ENCODE measurements around the gene LENG1. TPM values are rescaled to one million over a fixed set of nuclear protein-coding genes. Genes with fewer than 3 reads are reported as not detected.
"Not testable (repeated sequence)": the region's sequence is repeated elsewhere in the genome, so short reads cannot be mapped to it uniquely, and the experiment has no call there.

Gene LENG1
- total and polyA plus RNA-seq, 9 donors, result 5.2 to 14.0 (median 8.5) TPM

DNA sequence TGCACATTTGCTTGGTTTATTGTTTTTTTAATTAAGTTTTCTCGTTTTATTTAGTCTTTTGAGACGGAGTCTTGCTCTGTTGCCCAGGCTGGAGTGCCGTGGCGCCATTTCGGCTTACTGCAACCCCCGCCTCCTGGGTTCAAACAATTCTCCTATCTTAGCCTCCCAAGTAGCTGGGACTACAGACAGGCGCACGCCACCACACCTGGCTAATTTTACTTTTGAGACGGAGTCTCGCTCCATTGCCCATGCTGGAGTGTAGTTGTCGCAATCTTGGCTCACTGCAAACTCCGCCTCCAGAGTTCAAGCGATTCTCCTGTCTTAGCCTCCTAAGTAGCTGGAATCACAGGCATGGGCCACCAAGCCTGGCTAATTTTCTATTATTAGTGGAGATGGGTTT, 42.5 kb upstream of the LENG1 start:
- Histone ChIP-seq H3K4me3 (peak overlapping the region; percentile 56), H3K36me3 (no peaks in the 10 kb centered on the region), H3K27ac (no peak overlapping the region), H3K9me3 (no peaks in the 10 kb centered on the region), H3K4me1 (ENCODE audit: insufficient read depth) (peaks cover 19% of the 10 kb centered on the region), H3K27me3 (no peaks in the 10 kb centered on the region)
- no peak for DNase-seq
- no peak for TF ChIP-seq EP300 (IDR thresholded peaks at IDR 0.05)
- TF ChIP-seq POLR2A (IDR thresholded peaks at IDR 0.05), result no peak
- TF ChIP-seq, protein P1, sequence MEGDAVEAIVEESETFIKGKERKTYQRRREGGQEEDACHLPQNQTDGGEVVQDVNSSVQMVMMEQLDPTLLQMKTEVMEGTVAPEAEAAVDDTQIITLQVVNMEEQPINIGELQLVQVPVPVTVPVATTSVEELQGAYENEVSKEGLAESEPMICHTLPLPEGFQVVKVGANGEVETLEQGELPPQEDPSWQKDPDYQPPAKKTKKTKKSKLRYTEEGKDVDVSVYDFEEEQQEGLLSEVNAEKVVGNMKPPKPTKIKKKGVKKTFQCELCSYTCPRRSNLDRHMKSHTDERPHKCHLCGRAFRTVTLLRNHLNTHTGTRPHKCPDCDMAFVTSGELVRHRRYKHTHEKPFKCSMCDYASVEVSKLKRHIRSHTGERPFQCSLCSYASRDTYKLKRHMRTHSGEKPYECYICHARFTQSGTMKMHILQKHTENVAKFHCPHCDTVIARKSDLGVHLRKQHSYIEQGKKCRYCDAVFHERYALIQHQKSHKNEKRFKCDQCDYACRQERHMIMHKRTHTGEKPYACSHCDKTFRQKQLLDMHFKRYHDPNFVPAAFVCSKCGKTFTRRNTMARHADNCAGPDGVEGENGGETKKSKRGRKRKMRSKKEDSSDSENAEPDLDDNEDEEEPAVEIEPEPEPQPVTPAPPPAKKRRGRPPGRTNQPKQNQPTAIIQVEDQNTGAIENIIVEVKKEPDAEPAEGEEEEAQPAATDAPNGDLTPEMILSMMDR (IDR thresholded peaks at IDR 0.05), result no peak
- 59 to 73% (median 73%) methylated on average over 13 of the region's 13 CpGs for WGBS, 3 donors
- intact Hi-C loops (cut with DNase I), result loop anchor here in 2 of 4 donors (5.0 to 10.0 kb wide), 2 partner anchors 40 to 1473 kb away; partner anchors contain the start of gene EPN1 (in 1 of the 2)

DNA sequence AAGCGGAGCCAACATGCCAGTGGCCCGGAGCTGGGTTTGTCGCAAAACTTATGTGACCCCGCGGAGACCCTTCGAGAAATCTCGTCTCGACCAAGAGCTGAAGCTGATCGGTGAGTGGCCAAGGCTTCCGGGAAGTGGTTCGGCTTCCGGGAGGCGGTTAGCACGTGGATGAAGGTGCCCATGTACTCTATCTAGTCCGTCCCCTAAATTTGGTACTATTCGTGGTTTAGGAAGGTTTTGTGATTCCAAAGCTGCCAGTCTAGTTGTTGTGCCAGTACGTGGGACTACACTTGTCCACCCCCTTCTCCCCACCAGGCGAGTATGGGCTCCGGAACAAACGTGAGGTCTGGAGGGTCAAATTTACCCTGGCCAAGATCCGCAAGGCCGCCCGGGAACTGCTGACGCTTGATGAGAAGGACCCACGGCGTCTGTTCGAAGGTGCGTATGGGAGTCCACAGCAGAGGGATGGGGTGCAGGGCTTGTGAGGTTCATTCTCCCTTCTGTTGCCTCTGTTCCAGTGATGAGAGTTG, 41.7 kb upstream of the LENG1 start:
- TF ChIP-seq EP300 (IDR thresholded peaks at IDR 0.05) (no peak), POLR2A (IDR thresholded peaks at IDR 0.05) (no peak)
- 2 to 3% (median 2%) methylated on average over 17 to 28 of the region's 28 CpGs for WGBS, 3 donors
- no peak for DNase-seq
- H3K4me3 ChIP-seq, result peak overlapping the region; percentile 56
- no peaks in the 10 kb centered on the region for H3K9me3 ChIP-seq
- H3K4me1 ChIP-seq (ENCODE audit: insufficient read depth), result peaks cover 15% of the 10 kb centered on the region
- H3K36me3 ChIP-seq, result no peaks in the 10 kb centered on the region
- H3K27me3 ChIP-seq, result no peaks in the 10 kb centered on the region
- H3K27ac ChIP-seq, result peak overlapping the region; percentile 84 to 88
- intact Hi-C loops (cut with DNase I), result loop anchor here in 2 of 4 donors (5.0 to 10.0 kb wide), 2 partner anchors 39 to 1474 kb away; partner anchors contain the start of gene EPN1 (in 1 of the 2)

DNA sequence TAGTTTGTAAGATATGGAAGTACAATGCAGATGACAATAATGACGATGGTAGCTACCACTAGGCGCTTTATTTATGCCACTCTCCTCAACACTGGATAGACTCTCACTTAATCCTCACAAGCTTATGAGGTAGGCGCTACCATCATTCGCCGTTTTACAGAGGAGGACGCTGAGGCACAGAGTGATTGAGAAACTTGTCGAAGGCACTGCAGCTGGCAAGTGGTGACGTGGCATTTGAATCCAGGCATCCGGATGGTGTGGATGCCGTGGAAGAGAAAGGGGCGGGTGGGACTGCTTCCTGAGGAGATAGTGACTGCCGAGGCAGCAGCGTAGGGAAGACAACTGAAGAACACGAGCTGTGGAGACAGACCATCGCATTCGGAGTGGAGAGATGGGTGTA, 39.9 kb upstream of the LENG1 start:
- Histone ChIP-seq H3K27me3 (no peaks in the 10 kb centered on the region), H3K4me3 (no peak overlapping the region), H3K27ac (no peak overlapping the region), H3K4me1 (ENCODE audit: insufficient read depth) (peaks cover 14% of the 10 kb centered on the region), H3K36me3 (no peaks in the 10 kb centered on the region), H3K9me3 (no peaks in the 10 kb centered on the region)
- intact Hi-C loops (cut with DNase I), result no loop called here
- no peak for DNase-seq
- no peak for TF ChIP-seq POLR2A (IDR thresholded peaks at IDR 0.05)
- TF ChIP-seq EP300 (IDR thresholded peaks at IDR 0.05), result no peak
- TF ChIP-seq, protein P1 (IDR thresholded peaks at IDR 0.05), result no peak
- WGBS, 3 donors, result 88 to 93% (median 88%) methylated on average over 16 of the region's 16 CpGs

DNA sequence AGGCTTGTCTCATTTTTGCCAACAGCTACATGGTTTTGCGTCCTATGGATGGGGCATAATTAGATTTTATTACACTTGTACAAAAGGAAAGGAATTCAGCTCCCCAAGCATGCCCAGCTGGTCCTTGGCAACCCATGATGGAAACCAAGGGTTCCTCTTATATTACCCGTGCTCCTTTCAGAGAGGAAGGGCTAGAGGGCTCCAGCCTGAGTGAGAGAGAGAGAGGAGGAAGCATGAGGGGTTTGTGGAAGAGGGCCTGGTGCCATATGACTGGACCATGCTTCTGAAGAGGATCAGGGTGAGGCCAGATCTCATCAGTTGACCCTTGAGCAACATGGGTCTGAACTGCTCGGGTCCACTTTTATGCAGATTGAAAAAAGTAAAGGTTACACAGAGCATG, 37.6 kb upstream of the LENG1 start:
- Histone ChIP-seq H3K36me3 (no peaks in the 10 kb centered on the region), H3K4me1 (ENCODE audit: insufficient read depth) (peaks cover 9% of the 10 kb centered on the region), H3K27me3 (no peaks in the 10 kb centered on the region), H3K4me3 (no peak overlapping the region), H3K9me3 (no peaks in the 10 kb centered on the region), H3K27ac (no peak overlapping the region)
- intact Hi-C loops (cut with DNase I), result no loop called here
- TF ChIP-seq POLR2A (IDR thresholded peaks at IDR 0.05), result no peak
- TF ChIP-seq, protein P1 (IDR thresholded peaks at IDR 0.05), result no peak
- TF ChIP-seq EP300 (IDR thresholded peaks at IDR 0.05), result no peak
- WGBS, 3 donors, result 72 to 89% (median 81%) methylated on average over 3 of the region's 3 CpGs
- DNase-seq, result no peak

DNA sequence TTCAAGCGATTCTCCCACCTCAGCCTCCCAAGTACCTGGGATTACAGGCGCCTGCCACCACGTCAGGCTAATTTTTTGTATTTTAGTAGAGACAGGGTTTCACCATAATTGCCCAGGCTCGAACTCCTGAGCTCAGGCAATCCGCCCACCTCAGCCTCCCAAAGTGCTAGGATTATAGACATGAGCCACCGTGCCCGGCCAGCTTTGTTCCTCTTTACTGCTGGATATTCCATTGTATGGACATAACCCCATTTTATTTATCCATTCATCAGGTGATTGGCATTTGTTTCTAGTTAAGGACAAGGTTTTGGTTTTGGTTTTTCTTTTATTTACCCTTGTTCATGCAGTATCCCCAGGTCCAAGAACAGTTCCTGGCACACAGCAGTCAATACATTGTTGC, 37.0 kb upstream of the LENG1 start:
- no peak overlapping the region for H3K27ac ChIP-seq
- TF ChIP-seq, protein P1 (IDR thresholded peaks at IDR 0.05), result no peak
- no peak for TF ChIP-seq POLR2A (IDR thresholded peaks at IDR 0.05)
- no peak for TF ChIP-seq EP300 (IDR thresholded peaks at IDR 0.05)
- H3K27me3 ChIP-seq, result no peaks in the 10 kb centered on the region
- intact Hi-C loops (cut with DNase I), result no loop called here
- H3K36me3 ChIP-seq, result no peaks in the 10 kb centered on the region
- H3K4me1 ChIP-seq (ENCODE audit: insufficient read depth), result peaks cover 8% of the 10 kb centered on the region
- 92 to 95% (median 95%) methylated on average over 7 of the region's 7 CpGs for WGBS, 3 donors
- no peaks in the 10 kb centered on the region for H3K9me3 ChIP-seq
- no peak overlapping the region for H3K4me3 ChIP-seq
- DNase-seq, result no peak

DNA sequence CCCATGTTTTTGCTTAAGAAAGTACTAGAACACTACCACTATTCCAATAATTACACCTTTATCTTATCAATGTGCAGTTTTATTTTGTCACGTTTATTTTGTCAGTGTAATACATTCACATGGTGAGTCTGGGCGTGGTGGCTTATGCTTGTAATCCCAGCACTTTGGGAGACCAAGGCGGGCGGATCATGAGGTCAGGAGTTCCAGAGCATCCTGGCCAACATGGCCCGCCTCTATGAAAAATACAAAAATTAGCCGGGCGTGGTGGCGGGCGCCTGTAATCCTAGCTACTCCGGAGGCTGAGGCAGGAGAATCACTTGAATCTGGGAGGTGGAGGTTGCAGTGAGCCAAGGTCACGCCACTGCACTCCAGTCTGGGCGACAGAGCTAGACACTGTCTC, 34.9 kb upstream of the LENG1 start:
- DNase-seq; H3K27ac ChIP-seq; H3K36me3 ChIP-seq; H3K9me3 ChIP-seq; H3K4me1 ChIP-seq (ENCODE audit: insufficient read depth); H3K27me3 ChIP-seq; H3K4me3 ChIP-seq; intact Hi-C loops (cut with DNase I): not testable (repeated sequence)
- 91 to 93% (median 92%) methylated on average over 12 of the region's 12 CpGs for WGBS, 3 donors
